Fibroblast of lung (primary cell): Measurements from ENCODE around the gene AGTPBP1. TPM values are rescaled to one million over a fixed set of nuclear protein-coding genes. Genes with fewer than 3 reads are reported as not detected.
"Not testable (repeated sequence)": the region's sequence is repeated elsewhere in the genome, so short reads cannot be mapped to it uniquely, and the experiment has no call there.

Source experiments
- DNase-seq, 2 donors: peaks; one replicate each; pipeline versions ENCODE4 v3.0.0 to v3.0.0-alpha.2; 2010; ENCODE audit warnings: low read depth in 2 of 2
- H2AFZ ChIP-seq: 2 replicates; pipeline ENCODE4 v1.5.1; 2012; ENCODE audit warnings: low read length, control low read depth, inconsistent platforms
- H3K27ac ChIP-seq: 2 replicates; pipeline ENCODE4 v1.5.1; 2011; ENCODE audit warnings: low read length, control low read depth; ENCODE audit not compliant: insufficient read depth
- H3K27me3 ChIP-seq: 2 replicates; pipeline ENCODE4 v1.5.1; 2011; ENCODE audit warnings: mild to moderate bottlenecking, low read length; ENCODE audit not compliant: control insufficient read depth, insufficient read depth
- H3K36me3 ChIP-seq: 2 replicates; pipeline ENCODE4 v1.5.1; 2011; ENCODE audit warnings: low read length; ENCODE audit not compliant: control insufficient read depth, insufficient read depth
- H3K4me1 ChIP-seq: 2 replicates; pipeline ENCODE4 v1.5.1; 2011; ENCODE audit warnings: low read length; ENCODE audit not compliant: control insufficient read depth, insufficient read depth; ENCODE audit errors: extremely low read depth
- H3K4me2 ChIP-seq: 2 replicates; pipeline ENCODE4 v1.5.1; 2011; ENCODE audit warnings: low read length, control low read depth; ENCODE audit not compliant: insufficient read depth; ENCODE audit errors: extremely low read depth
- H3K4me3 ChIP-seq, 4 experiments: fragments of 200-600 bp in 1 of 4; sonication (generic) in 1 of 4; replicated peaks in 1 of 4; 2 replicates each; pipeline ENCODE4 v1.5.1; 2011 to 2016; ENCODE audit warnings: low read length in 4 of 4, low read depth in 3 of 4, mild to moderate bottlenecking in 3 of 4, control low read depth in 2 of 4, inconsistent platforms in 1 of 4, mixed read lengths in 1 of 4; ENCODE audit not compliant: insufficient read depth in 1 of 4; ENCODE audit errors: control extremely low read depth in 1 of 4
- H3K79me2 ChIP-seq: 2 replicates; pipeline ENCODE4 v1.5.1; 2012; ENCODE audit warnings: mild to moderate bottlenecking, low read length, inconsistent platforms; ENCODE audit not compliant: control insufficient read depth, insufficient read depth
- H3K9ac ChIP-seq: 2 replicates; pipeline ENCODE4 v1.5.1; 2011; ENCODE audit warnings: mild to moderate bottlenecking, low read length, control low read depth; ENCODE audit not compliant: insufficient read depth
- H3K9me3 ChIP-seq: 2 replicates; pipeline ENCODE4 v1.5.1; 2012; ENCODE audit warnings: low read depth, low read length; ENCODE audit not compliant: control insufficient read depth, insufficient read depth
- H4K20me1 ChIP-seq: 2 replicates; pipeline ENCODE4 v1.5.1; 2011; ENCODE audit warnings: low read length; ENCODE audit not compliant: control insufficient read depth, insufficient read depth; ENCODE audit errors: extremely low read depth
- CTCF ChIP-seq, 2 donors: IDR thresholded peaks in 1 of 2; conservative IDR thresholded peaks in 1 of 2; 1 replicate in 1 of 2; 2 replicates in 1 of 2; pipeline ENCODE4 v1.5.1; 2011 to 2012; ENCODE audit warnings: low read length in 2 of 2, control low read depth in 1 of 2, inconsistent platforms in 1 of 2, low read depth in 1 of 2, mild to moderate bottlenecking in 1 of 2
- EZH2 ChIP-seq: IDR thresholded peaks from 2 replicates; pipeline ENCODE4 v1.5.1; 2012; ENCODE audit warnings: low read length, control low read depth, mild to moderate bottlenecking; ENCODE audit errors: missing control alignments
- polyA plus RNA-seq, 2 donors: library from polyadenylated mRNA; depleted of rRNA in 1 of 2; stranded (reverse) in 1 of 2; unstranded in 1 of 2; fragments of >200 nt; gene quantifications; 2 replicates each; pipeline ENCODE4 v1.2.1, GENCODE V29; 2011 to 2012; ENCODE audit warnings: missing spikeins in 1 of 2
- total RNA-seq: library from RNA; depleted of rRNA; stranded (reverse); fragments of >200 nt; gene quantifications from 2 replicates; pipeline ENCODE4 v1.2.1, GENCODE V29; 2014

AGTPBP1 gene
- total and polyA plus RNA-seq, 2 donors (not counting 1 experiment from before 2014, with no cell fraction given): 10.6 to 10.7 TPM

GRCh38 chr9:85726737-85727136, 15.0 kb downstream of the AGTPBP1 start:
- Histone ChIP-seq H3K27me3 (no peaks in the 10 kb centered on the region), H4K20me1 (no peaks in the 10 kb centered on the region), H3K36me3 (no peaks in the 10 kb centered on the region), H3K27ac (no peak overlapping the region), H2AFZ (no peak overlapping the region), H3K79me2 (no peaks in the 10 kb centered on the region), H3K9ac (no peak overlapping the region), H3K4me3 (no peak overlapping the region), H3K4me2 (no peak overlapping the region), H3K4me1 (no peaks in the 10 kb centered on the region), H3K9me3 (no peaks in the 10 kb centered on the region)
- no peak for DNase-seq
- TF ChIP-seq CTCF (conservative IDR thresholded peaks at IDR 0.05 in 1 of 2, IDR thresholded peaks at IDR 0.05 in 1 of 2; ENCODE audit: low read depth in 1 of 2, low read length in 2 of 2): no peak
- TF ChIP-seq EZH2: no peak

DNA sequence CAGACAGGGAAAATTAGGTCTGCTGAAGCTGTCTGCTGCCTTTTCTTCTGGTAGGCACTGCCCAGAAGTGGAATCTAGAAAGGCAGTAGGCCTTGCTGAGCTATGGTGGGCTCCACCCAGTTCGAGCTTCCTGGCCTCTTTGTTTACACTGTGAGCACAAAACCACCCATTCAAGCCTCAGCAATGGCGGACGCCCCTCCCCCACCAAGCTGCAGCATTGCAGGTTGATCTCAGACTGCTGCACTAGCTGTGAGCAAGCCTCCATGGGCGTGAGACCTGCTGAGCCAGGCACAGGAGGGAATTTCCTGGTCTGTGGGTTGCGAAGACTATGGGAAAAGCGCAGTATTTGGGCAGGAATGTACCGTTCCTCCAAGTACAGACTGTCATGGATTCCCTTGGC, 18.5 kb downstream of the AGTPBP1 start:
- H4K20me1 ChIP-seq: no peaks in the 10 kb centered on the region
- DNase-seq: no peak
- no peaks in the 10 kb centered on the region for H3K4me1 ChIP-seq
- no peaks in the 10 kb centered on the region for H3K27me3 ChIP-seq
- H3K4me3 ChIP-seq: no peak overlapping the region
- no peak overlapping the region for H2AFZ ChIP-seq
- H3K9ac ChIP-seq: no peak overlapping the region
- no peak overlapping the region for H3K27ac ChIP-seq
- TF ChIP-seq CTCF (conservative IDR thresholded peaks at IDR 0.05 in 1 of 2, IDR thresholded peaks at IDR 0.05 in 1 of 2; ENCODE audit: low read depth in 1 of 2, low read length in 2 of 2) (no peak), EZH2 (no peak)
- no peaks in the 10 kb centered on the region for H3K9me3 ChIP-seq
- H3K79me2 ChIP-seq: no peaks in the 10 kb centered on the region
- H3K4me2 ChIP-seq: no peak overlapping the region
- no peaks in the 10 kb centered on the region for H3K36me3 ChIP-seq

DNA sequence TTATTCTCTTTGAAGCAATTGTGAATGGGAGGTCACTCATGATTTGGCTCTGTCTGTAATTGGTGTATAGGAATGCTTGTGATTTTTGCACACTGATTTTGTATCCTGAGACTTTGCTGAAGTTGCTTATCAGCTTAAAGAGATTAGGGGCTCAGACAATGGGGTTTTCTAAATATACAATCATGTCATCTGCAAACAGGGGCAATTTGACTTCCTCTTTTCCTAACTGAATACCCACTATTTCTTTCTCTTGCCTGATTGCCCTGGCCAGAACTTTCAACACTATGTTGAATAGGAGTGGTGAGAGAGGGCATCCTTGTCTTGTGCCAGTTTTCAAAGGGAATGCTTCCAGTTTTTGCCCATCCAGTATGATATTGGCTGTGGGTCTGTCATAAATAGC, 22.3 kb downstream of the AGTPBP1 start:
- H3K4me3 ChIP-seq, H3K27ac ChIP-seq, H3K4me1 ChIP-seq, H2AFZ ChIP-seq, DNase-seq, H3K27me3 ChIP-seq, H3K36me3 ChIP-seq, H4K20me1 ChIP-seq, H3K9ac ChIP-seq, H3K79me2 ChIP-seq, H3K4me2 ChIP-seq, H3K9me3 ChIP-seq: not testable (repeated sequence)

GRCh38 chr9:85717818-85718217, 23.9 kb downstream of the AGTPBP1 start:
- not testable (repeated sequence) for H3K4me2 ChIP-seq, H2AFZ ChIP-seq, H4K20me1 ChIP-seq, H3K9ac ChIP-seq, H3K4me3 ChIP-seq, H3K27ac ChIP-seq, DNase-seq, H3K4me1 ChIP-seq, H3K79me2 ChIP-seq, H3K27me3 ChIP-seq, H3K9me3 ChIP-seq, H3K36me3 ChIP-seq
